T-helper 1 cell treated with Interleukin-12 subunit alpha and Interleukin-12 subunit beta and Interleukin-4 antibody, amounts not matched to agents 30 μg/mL and 1 μg/mL, for 36 hours (primary cell): ENCODE results near the gene TDP1.
"Not testable (repeated sequence)": the region's sequence is repeated elsewhere in the genome, so short reads cannot be mapped to it uniquely, and the experiment has no call there.

Source experiments
- H3K27ac Mint-ChIP-seq: one replicate; pipeline ENCODE4 v1.8.0; 2021; ENCODE audit warnings: mild to moderate bottlenecking, mixed read lengths
- H3K27me3 Mint-ChIP-seq: one replicate; pipeline ENCODE4 v1.8.0; 2021; ENCODE audit warnings: low read depth, mixed read lengths
- H3K36me3 Mint-ChIP-seq: one replicate; pipeline ENCODE4 v1.8.0; 2021; ENCODE audit warnings: low read depth, mixed read lengths
- H3K4me1 Mint-ChIP-seq: one replicate; pipeline ENCODE4 v1.8.0; 2021; ENCODE audit warnings: low read depth, mixed read lengths
- H3K4me3 Mint-ChIP-seq: one replicate; pipeline ENCODE4 v1.8.0; 2021; ENCODE audit warnings: mild to moderate bottlenecking, moderate library complexity, mixed read lengths
- H3K9me3 Mint-ChIP-seq: one replicate; pipeline ENCODE4 v1.8.0; 2021; ENCODE audit warnings: mixed read lengths

The TDP1 gene

DNA sequence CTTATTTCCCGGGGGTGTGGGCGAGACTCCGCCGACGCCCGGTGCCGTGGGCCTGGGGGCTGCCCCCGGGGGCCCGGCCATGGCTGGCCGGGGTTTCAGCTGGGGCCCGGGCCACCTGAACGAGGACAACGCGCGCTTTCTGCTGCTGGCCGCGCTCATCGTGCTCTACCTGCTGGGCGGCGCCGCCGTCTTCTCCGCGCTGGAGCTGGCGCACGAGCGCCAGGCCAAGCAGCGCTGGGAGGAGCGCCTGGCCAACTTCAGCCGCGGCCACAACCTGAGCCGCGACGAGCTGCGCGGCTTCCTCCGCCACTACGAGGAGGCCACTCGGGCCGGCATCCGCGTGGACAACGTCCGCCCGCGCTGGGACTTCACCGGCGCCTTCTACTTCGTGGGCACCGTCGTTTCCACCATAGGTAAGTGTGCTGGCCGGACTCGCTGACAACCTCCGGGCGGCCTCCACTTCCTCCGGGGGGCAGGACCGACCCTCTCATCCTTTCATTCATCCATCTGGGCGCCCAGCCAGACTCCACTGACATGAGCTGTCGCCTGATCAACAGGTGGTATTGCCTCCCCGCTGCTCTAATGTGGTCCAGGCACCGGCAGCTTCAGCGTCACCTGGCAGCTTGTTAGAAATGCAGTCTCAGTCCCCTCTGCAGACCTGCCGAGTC is 106.5 kb downstream of the TDP1 start:
- Mint-ChIP-seq H3K27ac (no peak overlapping the region), H3K27me3 (peaks cover 69% of the 10 kb centered on the region), H3K9me3 (no peaks in the 10 kb centered on the region), H3K4me1 (peaks cover 16% of the 10 kb centered on the region), H3K36me3 (peaks cover 2% of the 10 kb centered on the region), H3K4me3 (peak overlapping the region; percentile 82)

DNA sequence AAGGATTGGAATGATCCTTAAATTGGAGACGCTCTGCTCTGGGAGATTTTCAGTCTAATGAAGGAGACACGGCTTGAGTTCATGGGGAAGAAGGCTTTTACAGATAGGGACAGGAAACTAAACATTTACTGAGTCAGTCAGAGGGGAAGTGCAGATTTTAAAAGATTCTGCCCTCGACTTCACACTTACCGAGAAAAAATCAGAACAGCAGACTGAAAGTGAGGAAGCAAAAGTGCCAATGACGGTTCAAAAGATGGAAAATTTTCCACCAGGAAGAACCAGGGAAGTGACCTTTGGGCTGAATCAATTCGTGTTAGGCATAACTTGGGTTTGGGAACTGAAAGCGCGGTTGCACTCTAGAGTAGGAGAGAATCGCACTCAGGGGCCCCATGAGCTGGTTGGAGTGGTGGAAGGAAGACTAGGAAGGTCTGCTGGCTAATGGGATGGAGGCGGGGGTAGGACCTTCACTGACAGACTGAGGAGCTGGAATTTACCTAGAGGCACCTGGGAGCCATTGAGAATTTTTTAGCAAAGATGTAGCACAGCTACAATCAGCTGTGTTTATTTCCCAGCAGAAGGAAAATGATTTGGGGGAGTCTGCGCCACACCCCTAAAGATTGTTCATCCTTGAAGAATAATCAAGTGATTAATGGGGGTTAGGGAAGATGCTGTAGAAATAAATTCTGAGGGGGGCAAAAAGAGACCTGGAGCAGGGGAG is 107.3 kb downstream of the TDP1 start:
- Mint-ChIP-seq H3K4me3 (peak overlapping the region; percentile 82), H3K27me3 (peaks cover 67% of the 10 kb centered on the region), H3K4me1 (peaks cover 16% of the 10 kb centered on the region), H3K27ac (no peak overlapping the region), H3K36me3 (peaks cover 2% of the 10 kb centered on the region), H3K9me3 (no peaks in the 10 kb centered on the region)

DNA sequence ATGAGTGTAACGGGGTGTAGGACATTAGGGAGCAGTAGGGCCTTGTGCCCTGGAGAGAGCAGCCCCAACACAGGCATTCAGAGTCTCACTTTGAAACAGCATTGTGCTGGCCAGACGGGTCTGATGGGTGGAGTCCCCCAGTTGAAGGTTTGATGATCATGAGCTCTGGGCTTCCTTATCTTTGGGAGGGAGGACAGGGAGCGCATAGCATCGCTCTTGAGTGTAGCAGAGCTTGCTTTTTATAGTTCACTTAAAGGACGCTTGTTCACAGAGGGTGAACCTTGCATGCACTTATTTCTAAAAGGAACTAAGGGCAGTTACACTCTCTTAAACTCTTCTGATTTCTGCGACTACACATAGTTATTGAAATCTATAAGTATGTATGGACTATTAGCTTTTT is 116.6 kb downstream of the TDP1 start:
- H3K4me3 Mint-ChIP-seq: no peak overlapping the region
- H3K27ac Mint-ChIP-seq: no peak overlapping the region
- H3K36me3 Mint-ChIP-seq: no peaks in the 10 kb centered on the region
- H3K9me3 Mint-ChIP-seq: no peaks in the 10 kb centered on the region
- H3K4me1 Mint-ChIP-seq: no peaks in the 10 kb centered on the region
- peaks cover 44% of the 10 kb centered on the region for H3K27me3 Mint-ChIP-seq

GRCh38 chr14:90079576-90079975 is 123.8 kb downstream of the TDP1 start:
- Mint-ChIP-seq H3K27me3 (peaks cover 41% of the 10 kb centered on the region), H3K4me3 (no peak overlapping the region), H3K4me1 (no peaks in the 10 kb centered on the region), H3K36me3 (no peaks in the 10 kb centered on the region), H3K9me3 (no peaks in the 10 kb centered on the region), H3K27ac (no peak overlapping the region)

- H3K36me3 Mint-ChIP-seq: peaks cover 4% of the 10 kb centered on the region
- peaks cover 28% of the 10 kb centered on the region for H3K27me3 Mint-ChIP-seq
- H3K9me3 Mint-ChIP-seq: peaks cover 4% of the 10 kb centered on the region
- H3K4me1 Mint-ChIP-seq: peaks cover 2% of the 10 kb centered on the region
- no peak overlapping the region for H3K27ac Mint-ChIP-seq
- no peak overlapping the region for H3K4me3 Mint-ChIP-seq
Observed at GRCh38 chr14:90087433-90087832, 131.7 kb downstream of the TDP1 start.

- no peak overlapping the region for H3K4me3 Mint-ChIP-seq
Observed at GRCh38 chr14:90088176-90088575, 132.4 kb downstream of the TDP1 start.

DNA sequence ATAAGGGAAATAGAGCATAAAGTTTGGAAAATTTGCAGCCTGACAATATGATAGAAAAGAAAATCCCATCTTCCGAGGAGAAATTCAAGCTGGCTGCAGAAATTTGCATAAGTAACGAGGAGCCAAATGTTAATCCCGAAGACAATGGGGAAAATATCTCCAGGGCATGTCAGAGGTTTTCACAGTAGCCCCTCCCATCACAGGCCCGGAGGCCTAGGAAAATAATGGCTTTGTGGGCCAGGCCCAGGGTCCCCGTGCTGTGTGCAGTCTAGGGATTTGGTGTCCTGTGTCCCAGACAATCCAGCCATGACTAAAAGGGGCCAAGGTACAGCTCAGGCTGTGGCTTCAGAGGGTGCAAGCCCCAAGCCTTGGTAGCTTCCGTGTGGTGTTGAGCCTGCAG is 133.8 kb downstream of the TDP1 start:
- H3K4me3 Mint-ChIP-seq, H3K9me3 Mint-ChIP-seq, H3K36me3 Mint-ChIP-seq, H3K27ac Mint-ChIP-seq: not testable (repeated sequence)
- Mint-ChIP-seq H3K27me3 (peaks cover 18% of the 10 kb centered on the region), H3K4me1 (peaks cover 16% of the 10 kb centered on the region)

More at GRCh38 chr14:90088176-90088575, 132.4 kb downstream of the TDP1 start:
- Mint-ChIP-seq H3K27ac (no peak overlapping the region), H3K4me1 (peaks cover 5% of the 10 kb centered on the region), H3K9me3 (peaks cover 4% of the 10 kb centered on the region), H3K27me3 (peaks cover 25% of the 10 kb centered on the region), H3K36me3 (peaks cover 8% of the 10 kb centered on the region)

DNA sequence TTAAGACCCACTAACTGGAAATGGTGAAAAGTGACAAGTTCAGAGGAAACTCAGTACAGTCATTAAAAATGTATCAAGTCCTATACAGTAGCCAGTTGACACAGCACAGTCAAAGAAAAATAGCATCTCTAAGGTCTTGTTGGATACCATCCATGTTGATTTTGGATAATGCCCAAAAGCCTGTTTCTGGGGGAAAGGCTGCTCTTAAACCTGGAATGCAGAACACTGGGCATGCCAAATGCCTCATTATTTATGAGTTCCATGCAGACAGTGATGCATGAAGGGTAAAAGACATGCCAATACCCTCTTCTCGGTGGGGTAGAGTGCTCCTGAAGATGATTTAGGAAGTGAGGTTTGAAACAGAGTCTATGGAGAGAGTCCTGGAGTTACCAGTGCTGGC is 135.7 kb downstream of the TDP1 start:
- Mint-ChIP-seq H3K27me3 (peaks cover 8% of the 10 kb centered on the region), H3K27ac (no peak overlapping the region), H3K9me3 (peaks cover 9% of the 10 kb centered on the region), H3K36me3 (peaks cover 9% of the 10 kb centered on the region), H3K4me1 (peaks cover 21% of the 10 kb centered on the region), H3K4me3 (no peak overlapping the region)

DNA sequence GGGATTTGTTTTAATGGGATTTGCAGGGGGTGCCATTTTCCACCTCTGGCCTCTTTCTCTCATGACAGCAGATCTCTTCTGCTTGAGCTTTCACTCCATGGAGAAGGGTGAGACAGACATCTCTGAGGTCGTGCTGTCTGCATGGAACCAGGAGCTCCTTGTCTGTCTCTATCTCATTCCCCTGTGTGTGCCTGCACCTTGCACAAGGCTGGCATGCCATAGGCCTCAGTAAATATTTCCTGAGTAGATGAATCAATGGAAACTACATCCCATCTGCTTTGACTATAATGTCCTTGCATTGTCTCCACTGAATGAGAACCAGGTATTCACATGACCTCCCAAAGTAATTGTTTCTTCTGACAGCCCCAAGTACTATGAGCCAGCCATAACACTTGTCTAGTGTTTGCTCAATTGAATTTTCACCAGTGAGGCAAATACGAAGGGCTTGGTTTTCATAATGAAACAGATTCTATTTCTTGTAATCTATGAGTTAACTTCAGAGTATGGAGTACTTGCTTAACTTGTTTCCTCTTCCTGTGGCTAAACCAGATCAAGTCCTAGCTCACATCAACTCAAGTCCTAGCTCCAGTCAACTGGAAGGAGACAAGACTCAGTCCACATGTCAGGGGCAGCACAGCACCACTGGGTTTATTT is 138.3 kb downstream of the TDP1 start:
- peaks cover 21% of the 10 kb centered on the region for H3K4me1 Mint-ChIP-seq
- H3K27me3 Mint-ChIP-seq: peaks cover 2% of the 10 kb centered on the region
- peak overlapping the region; percentile 74 for H3K27ac Mint-ChIP-seq
- peak overlapping the region; percentile 21 for H3K4me3 Mint-ChIP-seq
- H3K9me3 Mint-ChIP-seq: peaks cover 12% of the 10 kb centered on the region
- H3K36me3 Mint-ChIP-seq: peaks cover 9% of the 10 kb centered on the region
